ENCODE data around the gene OVCA2.

OVCA2 gene

GRCh38 chr17:2022647-2023240 is 19.1 kb upstream of the OVCA2 start:
- in situ Hi-C loops (cut with HindIII; ENCODE audit: low sequenced_read_pairs), result no loop called here
- DNase-seq (ENCODE audit: low read depth), result no peak
- H3K4me3 ChIP-seq (ENCODE audit: low read depth, low read length), result no peak overlapping the region
- no peak for TF ChIP-seq CTCF (IDR thresholded peaks at IDR 0.05; ENCODE audit: low read depth, low read length, missing control alignments)

GRCh38 chr17:2023256-2023655 is 18.6 kb upstream of the OVCA2 start:
- no peak overlapping the region for H3K4me3 ChIP-seq (ENCODE audit: low read depth, low read length)
- DNase-seq (ENCODE audit: low read depth), result no peak
- TF ChIP-seq CTCF (IDR thresholded peaks at IDR 0.05; ENCODE audit: low read depth, low read length, missing control alignments), result no peak
- in situ Hi-C loops (cut with HindIII; ENCODE audit: low sequenced_read_pairs), result no loop called here

GRCh38 chr17:2023692-2024571 is 17.9 kb upstream of the OVCA2 start:
- in situ Hi-C loops (cut with HindIII; ENCODE audit: low sequenced_read_pairs), result no loop called here
- no peak for TF ChIP-seq CTCF (IDR thresholded peaks at IDR 0.05; ENCODE audit: low read depth, low read length, missing control alignments)
- H3K4me3 ChIP-seq (ENCODE audit: low read depth, low read length), result peak overlapping the region; percentile 34
- DNase-seq (ENCODE audit: low read depth), result no peak

- in situ Hi-C loops (cut with HindIII; ENCODE audit: low sequenced_read_pairs), result no loop called here
- no peak for DNase-seq (ENCODE audit: low read depth)
- peak overlapping the region; percentile 34 for H3K4me3 ChIP-seq (ENCODE audit: low read depth, low read length)
- TF ChIP-seq CTCF (IDR thresholded peaks at IDR 0.05; ENCODE audit: low read depth, low read length, missing control alignments), result no peak
These were observed 17.1 kb upstream of the OVCA2 start for GRCh38 chr17:2024572-2025219.

GRCh38 chr17:2025220-2025621 is 16.6 kb upstream of the OVCA2 start, which contains the start of gene RTN4RL1:
RTN4RL1 (minus strand) TSS chr17:2025334; CDS start chr17:2024865, 469 bp downstream.
- in situ Hi-C loops (cut with HindIII; ENCODE audit: low sequenced_read_pairs), result no loop called here
- DNase-seq (ENCODE audit: low read depth), result no peak
- TF ChIP-seq CTCF (IDR thresholded peaks at IDR 0.05; ENCODE audit: low read depth, low read length, missing control alignments), result no peak
- H3K4me3 ChIP-seq (ENCODE audit: low read depth, low read length), result peak within 1 kb of the TSS; percentile 34

- no peak for DNase-seq (ENCODE audit: low read depth)
- H3K4me3 ChIP-seq (ENCODE audit: low read depth, low read length), result peak overlapping the region; percentile 34
- TF ChIP-seq CTCF (IDR thresholded peaks at IDR 0.05; ENCODE audit: low read depth, low read length, missing control alignments), result peak; percentile 56
- in situ Hi-C loops (cut with HindIII; ENCODE audit: low sequenced_read_pairs), result no loop called here
These were observed 16.1 kb upstream of the OVCA2 start for GRCh38 chr17:2025622-2026309.
